GM19324 (cell line): ENCODE data around the gene NUS1.
"Not testable (repeated sequence)": the region's sequence is repeated elsewhere in the genome, so short reads cannot be mapped to it uniquely, and the experiment has no call there.

Experiments used
- ATAC-seq: cut with Tn5 transposase; IDR thresholded peaks from one replicate; pipeline ENCODE4 v1.9.1; 2021; ENCODE audit warnings: mild to moderate bottlenecking, moderate library complexity; ENCODE audit not compliant: unreplicated experiment, low FRiP score

NUS1 gene

DNA sequence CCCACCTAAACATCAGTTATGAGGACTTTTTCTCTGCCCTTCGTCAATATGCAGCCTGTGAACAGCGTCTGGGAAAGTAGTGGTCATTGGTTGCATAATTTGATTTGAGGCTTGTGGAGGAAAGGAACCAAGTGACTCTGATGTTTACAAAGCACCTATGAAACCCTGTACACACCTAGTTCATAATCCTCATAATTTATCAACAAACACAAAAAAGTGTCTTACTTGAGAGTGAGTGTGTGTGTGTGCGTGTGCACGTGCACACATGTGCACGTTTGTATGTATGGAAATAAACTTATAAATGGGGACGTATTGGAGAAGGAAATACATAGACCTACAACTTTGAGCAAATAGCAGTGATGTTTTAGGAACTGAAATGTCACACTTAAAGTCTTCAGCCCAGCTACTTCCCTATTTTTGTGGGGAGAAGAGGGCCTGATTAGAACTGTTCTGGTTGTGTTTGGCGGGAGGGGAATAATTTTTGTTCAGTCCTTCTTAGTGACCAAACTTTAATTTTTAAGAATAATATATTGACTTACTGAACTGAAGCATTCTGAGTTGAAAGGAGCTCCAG lies 31.8 kb downstream of the NUS1 start:
- ATAC-seq = not testable (repeated sequence)

DNA sequence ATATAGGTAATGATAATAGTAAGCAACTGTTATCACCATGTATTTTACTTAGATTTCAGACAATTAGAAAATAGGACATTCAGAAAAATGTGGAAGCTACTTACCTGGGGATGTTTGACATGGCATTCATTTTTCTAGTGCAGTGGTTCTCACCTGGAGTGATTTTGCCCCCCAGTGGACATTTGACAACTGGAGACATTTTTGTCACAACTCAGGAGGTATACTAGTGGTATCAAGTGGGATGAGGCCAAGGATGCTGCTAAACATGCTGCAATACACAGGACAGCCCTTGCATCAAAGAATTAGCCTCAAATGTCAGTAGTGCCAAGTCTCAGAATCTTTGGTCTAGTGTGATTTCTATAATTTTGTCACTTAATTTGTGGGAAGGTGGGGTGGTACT lies 36.1 kb downstream of the NUS1 start:
- no peak for ATAC-seq

DNA sequence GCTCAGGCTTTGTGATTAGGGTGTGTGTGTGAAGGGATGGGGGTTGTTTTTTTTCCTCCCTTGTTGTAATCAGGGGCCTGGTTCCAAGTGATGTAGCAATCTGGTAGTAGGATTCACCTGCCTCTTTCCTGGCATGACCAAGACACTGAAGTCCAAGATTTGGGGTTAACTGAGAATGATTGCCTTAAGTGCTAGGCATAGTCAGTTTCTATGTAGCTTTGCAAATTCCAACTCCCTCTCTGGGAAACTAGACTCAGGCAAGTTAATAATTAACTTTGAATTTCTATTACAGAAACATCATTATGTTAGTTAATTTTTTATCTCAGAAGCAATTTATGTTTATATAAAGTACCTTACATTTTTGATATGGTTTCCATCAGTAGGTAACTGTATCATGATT lies 43.6 kb downstream of the NUS1 start:
- ATAC-seq = no peak

DNA sequence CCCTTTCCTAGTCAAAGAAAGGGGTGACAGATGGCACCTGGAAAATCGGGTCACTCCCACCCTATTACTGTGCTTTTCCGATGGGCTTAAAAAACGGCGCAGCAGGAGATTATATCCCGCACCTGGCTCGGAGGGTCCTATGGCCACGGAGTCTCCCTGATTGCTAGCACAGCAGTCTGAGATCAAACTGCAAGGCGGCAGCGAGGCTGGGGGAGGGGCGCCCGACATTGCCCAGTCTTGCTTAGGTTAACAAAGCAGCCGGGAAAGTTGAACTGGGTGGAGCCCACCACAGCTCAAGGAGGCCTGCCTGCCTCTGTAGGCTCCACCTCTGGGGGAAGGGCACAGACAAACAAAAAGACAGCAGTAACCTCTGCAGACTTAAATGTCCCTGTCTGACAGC lies 46.3 kb downstream of the NUS1 start:
- not testable (repeated sequence) for ATAC-seq

DNA sequence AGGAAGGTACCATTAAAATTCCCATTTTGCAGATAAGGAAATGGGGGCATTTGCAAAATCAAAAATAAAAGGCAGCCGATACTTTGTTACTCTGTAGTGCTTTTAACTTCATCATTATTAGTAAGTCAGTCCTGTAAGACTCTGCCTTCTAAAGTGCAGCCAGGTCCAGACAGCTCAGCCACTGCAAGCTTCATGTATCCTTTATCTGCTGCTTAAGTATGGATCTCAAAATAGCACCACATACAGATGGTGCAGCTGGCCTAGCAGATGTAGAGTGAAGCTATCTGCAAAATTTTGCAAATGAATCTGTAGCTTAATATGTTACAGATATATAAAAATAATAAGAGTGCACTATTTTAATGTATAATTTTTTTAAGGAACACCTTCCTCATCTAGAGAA lies 53.4 kb downstream of the NUS1 start:
- ATAC-seq = no peak

DNA sequence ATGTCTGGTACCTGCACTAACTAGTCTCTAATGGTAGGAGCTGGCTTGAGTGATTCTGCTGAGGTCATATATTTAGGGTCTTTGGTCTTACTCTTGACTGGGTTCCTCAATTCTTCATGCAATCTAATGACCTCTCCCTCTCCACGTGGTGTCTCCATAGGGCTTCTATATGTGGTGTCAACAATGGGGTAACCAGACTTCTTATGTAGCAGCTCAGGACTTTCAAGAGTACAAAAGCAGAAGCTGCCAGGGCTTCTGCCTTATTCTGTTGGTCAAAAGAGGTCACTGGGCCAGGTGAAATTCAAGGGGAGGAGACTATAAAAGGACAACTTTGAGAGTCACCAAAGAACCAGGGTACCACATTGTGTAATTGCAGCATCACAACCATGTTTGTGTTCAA lies 54.3 kb downstream of the NUS1 start:
- ATAC-seq = no peak

DNA sequence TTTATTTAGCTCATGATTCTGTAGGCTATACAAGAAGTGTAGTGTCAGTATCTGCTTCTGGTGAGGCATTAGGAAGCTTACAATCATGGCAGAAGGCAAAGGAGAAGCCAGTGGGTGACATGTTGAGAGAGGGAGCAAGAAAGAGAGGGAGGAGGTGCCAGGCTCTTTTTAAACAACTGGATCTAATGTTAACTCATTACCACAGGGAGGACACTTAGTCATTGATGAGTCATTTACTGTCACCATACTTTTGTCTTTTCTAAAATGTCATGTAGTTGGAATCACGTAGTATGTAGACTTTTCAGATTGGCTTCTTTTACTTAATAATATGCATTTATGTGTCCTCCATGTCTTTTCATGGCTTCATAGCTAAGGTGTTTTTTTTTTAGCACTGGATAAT lies 58.1 kb downstream of the NUS1 start:
- no peak for ATAC-seq

DNA sequence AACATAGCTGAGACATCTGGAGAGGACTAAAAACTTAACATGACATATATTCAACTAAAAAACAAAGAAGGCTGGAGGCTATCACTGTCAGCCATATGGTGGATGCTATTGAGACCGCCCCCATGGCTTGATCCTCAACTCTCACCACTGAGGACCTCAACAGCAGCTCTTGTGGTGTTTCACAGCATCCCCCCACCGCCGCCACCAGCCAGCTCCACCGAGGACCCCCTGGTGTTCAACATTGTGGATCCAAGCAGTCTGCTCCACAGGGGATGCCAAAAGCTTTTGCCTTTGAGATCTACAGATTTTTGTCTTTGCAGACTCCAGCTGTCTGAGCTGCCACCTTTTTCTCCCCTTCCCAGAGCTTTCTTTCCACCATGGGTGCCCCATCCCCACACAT lies 64.6 kb downstream of the NUS1 start:
- ATAC-seq = no peak

DNA sequence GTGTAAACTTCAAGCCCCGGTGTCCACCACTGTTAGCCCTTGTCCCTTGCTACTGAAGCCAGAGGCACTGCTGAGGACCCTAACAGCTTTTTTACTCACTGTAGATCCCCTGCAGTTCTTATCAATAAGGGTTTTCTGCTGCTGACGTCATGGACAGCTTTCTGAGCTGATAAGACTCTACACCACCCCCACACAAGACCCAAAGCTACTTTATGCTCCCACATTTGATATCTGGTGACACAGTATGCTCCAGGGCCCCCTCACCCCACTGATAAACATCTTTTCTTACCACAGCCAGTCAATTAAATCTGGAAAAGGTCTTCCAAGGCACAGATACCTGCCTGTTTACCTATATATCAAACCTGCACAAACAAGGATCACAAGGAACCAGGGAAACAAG lies 65.3 kb downstream of the NUS1 start:
- ATAC-seq = no peak

DNA sequence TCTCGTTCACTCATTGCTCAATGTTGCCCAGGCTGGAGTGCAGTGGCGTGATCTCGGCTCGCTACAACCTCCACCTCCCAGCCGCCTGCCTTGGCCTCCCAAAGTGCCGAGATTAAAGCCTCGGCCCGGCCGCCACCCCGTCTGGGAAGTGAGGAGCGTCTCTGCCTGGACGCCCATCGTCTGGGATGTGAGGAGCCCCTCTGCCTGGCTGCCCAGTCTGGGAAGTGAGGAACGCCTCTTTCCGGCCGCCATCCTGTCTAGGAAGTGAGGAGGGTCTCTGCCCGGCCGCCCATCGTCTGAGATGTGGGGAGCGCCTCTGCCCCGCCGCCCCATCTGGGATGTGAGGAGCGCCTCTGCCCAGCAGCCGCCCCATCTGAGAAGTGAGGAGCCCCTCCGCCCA lies 75.4 kb downstream of the NUS1 start:
- not testable (repeated sequence) for ATAC-seq
